ENCODE data around the gene IDI1.
"Not testable (repeated sequence)": the region's sequence is repeated elsewhere in the genome, so short reads cannot be mapped to it uniquely, and the experiment has no call there.

IDI1 gene

DNA sequence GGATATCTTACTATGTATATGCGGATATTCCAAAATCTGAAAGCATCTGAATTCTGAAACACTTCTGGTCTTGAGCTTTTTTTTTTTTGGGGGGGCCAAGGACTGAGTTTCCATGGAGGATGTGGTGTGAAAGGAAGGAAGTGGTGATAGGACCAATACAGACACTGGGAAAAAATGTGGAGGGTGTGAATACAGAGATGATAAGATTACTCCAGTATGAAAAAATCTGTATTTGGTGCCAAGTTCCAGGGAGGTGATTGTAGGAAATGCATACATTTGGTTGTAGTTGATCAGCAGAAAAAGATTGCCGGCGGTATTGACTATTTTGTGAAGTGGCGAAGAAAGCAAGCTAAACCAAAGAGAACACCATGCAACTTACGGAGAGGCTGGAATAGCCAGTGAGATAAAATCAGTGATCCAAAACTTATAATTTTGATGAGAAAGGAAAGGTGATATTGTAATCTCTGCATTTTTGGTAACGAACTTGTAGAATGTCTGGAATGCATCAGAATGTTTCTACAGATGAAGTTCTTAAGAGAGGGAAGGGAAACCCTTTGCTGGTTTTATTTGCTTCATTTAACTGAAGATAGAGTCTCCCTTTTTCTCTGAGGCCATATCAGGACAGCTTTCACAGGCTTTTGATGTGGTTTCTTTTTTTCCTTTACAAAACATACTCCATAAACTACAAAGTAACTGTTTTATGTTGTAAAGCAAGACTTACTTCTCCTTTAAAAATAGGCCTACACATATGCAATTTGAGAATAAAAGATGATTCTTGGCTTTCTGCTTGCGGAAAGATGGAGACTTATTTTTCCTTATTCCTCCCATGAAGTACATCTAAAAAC lies 13.2 kb upstream of the IDI1 start:
- no peak for DNase-seq

DNA sequence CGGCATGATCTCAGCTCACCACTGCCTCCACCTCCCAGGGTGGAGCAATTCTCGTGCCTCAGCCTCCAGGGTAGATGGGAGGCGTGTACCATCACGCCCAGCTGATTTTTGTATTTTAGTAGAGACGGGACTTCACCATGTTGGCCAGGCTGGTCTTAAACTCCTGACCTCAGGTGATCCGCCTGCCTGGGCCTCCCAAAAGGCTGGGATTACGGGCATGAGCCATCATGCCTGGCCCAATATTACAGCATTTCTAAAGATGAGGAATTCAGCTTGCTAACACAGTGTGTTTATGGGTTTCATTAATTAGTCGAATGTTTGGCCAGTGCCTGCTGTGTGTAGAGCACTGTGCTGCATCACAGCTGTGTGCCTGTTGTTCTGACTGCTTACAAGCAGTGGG lies 11.0 kb upstream of the IDI1 start:
- DNase-seq = no peak

DNA sequence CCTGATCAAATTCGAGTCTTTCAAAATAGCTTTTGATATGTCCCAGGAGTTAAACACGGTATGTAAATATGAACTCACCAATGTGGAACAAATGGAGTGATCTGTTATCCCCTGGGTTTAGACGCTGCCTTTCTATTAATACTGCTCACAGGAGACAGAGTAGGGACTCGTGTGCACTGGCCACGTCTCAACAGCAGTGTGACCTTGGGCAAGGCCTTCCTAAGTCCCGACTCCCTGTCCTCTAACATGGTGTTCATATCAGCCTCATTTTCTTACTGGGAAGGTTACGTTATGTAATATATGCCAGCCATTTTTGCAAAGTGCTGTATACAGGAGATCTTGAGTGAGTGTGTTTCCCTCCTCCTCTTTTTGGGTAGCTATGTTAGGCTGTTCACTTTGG lies 9.1 kb upstream of the IDI1 start:
- DNase-seq = no peak

DNA sequence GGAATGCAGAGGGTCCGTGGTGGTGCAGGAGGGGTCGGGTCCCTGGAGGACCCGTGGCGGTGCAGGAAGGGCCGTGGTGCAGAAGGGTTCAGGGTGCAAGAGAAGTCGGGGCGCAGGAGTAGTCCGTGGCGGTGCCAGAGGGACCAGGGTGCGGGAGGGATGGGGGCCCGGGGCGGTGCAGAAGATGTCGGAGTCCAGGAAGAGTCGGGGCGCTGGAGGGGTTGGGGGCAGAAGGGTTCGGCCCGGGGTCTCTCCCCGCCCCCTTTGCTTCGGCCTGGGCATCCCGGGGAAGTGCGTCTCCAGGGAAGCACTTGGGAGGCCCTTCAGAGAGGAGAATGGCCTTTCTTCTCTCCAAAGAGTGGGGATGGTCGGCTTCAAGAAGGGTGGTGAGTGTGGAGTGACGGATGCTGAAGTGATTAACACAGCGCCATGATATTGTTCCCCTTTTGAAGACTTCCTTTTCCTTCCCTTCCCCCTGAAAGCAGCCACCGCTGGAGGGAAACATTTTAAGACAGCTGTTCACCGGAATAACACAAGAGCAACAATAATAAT lies 8.3 kb upstream of the IDI1 start:
- DNase-seq = no peak

DNA sequence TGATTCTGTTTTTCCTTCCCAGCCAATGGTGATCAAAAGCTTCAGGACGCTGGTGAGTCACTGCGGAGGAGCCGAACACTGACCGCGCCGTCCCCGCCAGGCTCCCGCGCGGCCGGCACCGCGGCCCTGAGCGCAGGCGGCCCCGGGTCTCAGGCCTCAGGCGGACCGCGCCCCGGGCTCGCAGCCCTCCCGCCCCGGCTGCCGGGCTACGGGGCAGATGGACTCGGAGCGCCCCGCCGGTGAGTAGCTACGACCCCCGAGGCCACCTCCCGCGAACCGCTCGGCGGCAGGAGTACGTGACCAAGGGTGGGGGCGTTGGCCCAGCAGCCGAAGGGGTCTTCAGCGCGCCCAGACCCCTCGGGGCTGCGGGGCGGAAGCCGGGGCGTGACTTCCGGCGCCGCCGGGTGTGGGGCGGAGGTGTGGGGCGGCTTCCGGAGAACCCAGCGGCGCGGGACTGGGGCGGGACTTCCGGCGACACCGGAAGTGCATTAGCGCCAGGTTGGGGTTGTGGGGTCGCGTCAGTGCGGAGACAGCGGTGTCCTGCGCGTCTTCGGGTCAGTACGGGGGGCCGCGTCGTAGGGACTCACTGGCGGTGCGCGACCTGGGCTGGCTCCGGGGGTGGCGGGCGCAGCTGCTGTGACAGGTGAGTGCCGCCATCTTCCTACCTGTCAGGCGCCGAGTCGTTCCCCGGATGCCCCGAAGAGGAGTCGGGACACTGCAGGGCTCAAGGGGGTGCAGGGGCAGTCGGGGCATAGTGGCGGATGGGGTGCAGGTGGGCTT lies 7.6 kb upstream of the IDI1 start, which contains the start of gene WDR37:
WDR37 (plus strand) TSS at position 60 of the 780 bp plus-strand sequence. CDS start 15,771 bp downstream, outside the sequence.
- DNase-seq = peak; percentile 89

DNA sequence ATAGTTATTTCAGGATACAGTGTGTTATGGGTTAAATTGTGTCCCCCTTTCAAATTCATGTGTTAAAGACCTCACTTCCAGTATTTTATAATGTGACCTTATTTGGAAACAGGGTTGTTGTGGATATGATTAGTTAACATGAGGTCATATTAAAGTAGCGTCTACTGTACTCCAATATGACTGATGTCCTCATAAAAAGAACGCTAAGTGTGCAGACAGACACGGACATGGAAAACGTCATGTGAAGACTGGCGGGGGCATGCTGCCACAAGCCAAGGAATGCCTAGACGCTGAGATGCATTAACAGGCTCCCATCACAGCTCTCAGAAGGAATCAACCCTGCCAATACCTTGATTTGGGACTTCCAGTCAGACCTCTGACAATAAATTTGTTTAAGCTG lies 5.8 kb upstream of the IDI1 start:
- no peak for DNase-seq

DNA sequence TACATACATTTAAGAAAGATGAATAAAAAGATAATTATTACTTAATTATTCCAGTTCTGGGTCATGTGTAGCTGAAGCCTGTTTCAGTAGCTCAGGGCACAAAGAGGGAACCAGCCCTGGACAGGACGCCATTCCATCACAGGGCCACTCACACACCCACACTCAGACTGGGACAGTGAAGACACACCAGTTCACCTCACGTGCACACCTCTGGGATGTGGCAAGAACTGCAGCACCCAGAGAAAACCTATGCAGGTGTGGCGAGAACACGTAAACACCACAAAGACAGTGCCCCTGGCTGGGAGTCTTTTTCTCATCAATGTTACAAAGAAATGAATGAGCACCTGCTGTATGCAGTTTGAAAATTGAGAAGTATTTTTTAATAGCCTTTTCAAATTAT lies 1.6 kb upstream of the IDI1 start:
- peak; percentile 51 for DNase-seq

DNA sequence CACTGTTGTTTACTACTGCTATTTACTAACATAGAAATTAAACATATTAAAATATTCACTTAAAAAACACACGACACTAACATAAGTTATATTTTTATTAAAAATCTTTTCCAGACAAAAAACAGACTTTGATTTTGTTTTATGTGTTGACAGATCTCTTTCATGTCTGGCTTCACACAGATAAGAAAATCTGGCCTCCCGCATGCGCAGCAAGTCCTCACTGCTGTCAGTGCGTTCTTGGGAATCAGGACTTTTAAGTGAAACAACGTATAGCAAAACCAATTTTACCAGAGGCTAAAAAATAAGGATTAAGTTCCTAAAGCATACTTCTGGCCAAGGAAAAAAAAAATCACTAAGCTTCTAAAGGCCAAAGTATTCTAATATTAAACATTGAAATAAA lies 1.2 kb upstream of the IDI1 start:
- DNase-seq = no peak

DNA sequence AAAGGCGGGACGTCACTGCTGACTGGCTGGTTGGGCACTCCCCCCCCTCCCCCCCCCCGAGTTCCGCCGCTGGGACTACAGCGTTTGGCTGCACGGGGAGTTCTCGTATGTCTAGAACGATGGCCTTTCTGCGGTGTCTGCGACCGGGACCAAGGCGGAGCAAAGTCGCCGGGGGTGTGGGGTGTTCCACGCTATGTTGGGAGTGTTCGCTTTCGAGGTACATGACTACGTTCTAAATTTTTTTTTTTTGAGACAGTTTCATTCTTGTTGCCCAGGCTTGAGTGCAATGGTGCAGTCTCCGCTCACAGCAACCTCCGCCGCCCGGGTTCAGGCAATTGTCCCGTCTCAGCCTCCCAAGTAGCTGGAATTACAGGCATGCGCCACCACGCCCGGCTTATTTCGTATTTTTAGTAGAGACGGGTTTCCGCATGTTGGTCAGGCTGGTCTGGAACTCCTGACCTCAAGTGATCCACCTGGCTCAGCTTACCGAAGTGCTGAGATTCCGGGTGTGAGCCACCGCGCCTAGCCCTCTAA lies 573 bp upstream of the IDI1 start:
- no peak for DNase-seq

DNA sequence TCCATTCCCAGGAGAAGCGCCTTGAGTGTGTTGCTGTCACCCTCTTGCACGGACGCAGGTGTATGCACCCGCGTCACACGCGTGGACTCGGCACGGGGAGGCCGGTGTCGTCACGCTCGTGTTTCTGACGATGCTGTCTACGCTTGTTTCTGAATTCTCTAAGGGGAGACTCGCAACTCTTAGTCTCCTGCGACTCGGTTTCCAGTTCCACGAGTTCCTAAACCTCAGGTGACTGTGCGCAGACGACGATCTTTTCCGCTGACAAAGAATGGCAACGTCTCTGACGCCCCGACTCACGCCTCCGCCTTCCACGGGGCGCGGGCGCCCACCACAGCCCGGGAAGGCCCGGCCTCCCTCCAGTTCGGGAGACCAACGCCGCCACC lies 579 bp downstream of the IDI1 start:
- no peak for DNase-seq

DNA sequence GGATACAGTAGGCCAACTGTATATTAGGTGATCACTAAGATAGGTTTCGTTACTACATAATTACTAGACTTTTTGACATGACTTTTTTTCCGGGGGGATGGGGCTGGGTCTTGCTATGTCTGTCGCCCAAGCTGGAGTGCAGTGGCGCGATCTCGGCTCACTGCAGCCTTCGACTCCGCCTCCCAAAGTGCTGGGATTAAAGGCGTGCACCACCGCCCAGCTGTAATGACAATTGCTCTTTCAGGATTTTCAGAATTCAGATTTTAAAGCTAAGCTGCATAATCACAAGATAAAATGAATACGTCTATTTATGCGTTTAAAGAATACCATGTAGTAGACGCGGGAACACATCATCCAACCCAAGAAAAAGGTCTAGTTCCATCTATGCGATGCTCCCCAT lies 982 bp downstream of the IDI1 start:
- DNase-seq = no peak

DNA sequence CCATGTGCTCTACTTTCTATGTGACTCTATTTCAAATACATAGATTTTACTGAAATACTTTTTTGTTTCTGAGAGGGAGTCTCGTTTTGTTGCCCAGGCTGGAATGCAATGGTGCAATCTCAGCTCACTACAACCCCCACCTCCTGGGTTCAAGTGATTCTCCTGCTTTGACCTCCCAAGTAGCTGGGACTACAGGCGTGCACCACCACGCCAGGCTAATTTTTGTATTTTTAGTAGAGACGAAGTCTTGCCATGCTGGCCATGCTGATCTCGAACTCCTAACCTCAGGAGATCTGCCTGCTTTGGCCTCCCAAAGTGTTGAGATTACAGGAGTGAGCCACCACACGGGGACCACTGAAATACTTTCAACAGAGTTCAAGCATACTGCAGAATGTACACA lies 3.5 kb downstream of the IDI1 start:
- DNase-seq = no peak

DNA sequence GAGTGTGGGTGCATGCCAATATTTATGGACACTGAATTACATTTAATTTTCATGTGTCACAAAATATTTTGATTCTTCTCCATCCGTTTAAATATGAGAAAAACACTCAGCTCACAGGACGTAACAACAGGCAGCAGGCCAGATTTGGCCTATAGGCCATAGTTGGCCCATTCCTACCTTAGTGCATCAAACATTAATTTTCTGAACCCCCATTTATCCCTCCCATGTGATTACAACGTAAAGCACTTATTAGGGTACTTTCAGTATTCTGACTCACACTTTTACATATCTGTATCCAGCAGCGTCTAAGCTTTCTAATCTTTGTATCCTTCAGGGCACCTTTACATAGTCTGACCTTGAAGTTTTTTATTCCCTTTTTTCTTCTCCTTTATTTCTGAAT lies 4.0 kb downstream of the IDI1 start:
- no peak for DNase-seq

DNA sequence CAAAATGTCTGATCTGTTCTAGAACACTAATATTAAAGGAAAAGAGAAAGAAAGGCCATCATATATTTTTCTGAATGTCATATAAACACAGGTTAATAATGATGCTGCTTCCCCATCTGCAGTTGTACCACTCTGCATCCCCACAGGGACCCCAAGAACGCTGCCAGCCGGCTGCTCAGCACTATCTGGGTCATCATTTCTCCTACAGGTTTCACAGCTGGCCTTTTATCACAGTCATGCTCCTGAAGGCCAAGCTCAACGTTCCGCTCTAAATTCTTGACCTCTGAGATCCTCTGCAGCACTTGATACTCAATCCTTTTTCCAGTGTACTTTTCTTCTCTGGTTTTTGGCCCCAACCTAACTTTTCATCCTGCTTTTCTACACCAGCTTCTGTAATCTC lies 4.8 kb downstream of the IDI1 start:
- no peak for DNase-seq

DNA sequence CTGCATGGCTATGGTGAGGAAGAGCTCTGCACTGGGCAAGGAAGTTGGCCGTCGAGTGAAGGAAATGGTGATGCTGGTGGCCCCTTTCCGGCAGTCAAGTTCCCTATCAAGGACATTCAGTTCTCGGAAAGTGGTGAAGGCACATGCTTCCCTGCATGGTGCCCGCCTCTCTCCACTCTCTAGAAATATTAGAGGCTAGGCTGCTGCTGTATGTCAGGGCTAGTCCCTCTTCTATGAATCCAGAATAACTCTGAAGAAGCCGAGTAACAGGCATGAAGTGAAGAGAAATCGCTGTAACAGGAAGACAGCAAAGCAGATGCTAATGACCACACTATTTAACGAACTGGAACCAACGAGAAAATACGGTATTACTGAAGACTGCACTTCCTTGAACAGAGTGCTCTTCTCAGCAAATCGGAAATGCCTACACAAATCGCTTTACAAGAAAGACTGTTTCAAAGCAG lies 5.4 kb downstream of the IDI1 start:
- no peak for DNase-seq

DNA sequence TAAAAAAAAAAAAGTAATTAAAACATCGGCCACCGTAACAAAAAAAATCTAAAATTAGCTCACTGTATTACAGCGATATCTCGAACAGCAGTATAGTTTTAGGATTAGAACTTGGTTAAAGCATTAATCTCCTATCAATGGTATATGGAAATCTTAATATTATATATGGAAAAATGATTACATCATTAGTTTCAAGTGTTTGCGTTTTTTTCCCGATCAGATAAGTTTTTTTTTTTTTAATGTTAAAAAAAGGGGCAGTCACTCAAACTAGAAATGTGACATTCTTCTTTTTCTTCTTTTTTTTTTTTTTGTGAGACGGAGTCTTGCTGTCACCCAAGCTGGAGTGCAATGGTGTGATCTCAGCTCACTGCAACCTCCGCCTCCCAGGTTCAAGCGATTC lies 7.4 kb downstream of the IDI1 start:
- DNase-seq = no peak

DNA sequence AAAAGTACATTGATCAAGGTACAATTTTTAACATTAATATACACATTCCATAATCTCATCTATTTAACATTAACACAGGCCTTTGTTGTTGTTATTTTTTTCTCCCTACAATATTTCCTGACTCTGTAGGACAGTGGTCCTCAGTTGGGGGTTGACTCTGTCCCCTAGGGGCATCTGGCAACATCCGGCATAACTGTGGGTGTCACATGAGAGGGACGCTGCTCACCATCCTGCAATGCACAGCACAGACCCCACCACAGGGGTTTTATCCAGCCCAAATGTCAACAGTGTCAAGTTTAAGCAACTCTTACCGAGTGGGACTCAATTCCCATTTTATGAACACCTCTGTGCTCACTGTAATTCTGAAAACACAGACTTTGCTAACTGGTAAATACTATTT lies 8.8 kb downstream of the IDI1 start:
- no peak for DNase-seq

DNA sequence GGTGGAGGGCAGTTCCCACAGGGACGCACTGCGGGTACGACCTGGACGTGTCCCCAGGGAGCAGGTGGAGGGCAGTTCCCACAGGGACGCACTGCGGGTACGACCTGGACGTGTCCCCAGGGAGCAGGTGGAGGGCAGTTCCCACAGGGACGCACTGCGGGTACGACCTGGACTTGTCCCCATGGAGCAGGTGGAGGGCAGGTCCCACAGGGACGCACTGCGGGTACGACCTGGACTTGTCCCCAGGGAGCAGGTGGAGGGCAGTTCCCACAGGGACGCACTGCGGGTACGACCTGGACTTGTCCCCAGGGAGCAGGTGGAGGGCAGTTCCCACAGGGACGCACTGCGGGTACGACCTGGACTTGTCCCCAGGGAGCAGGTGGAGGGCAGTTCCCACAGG lies 10.2 kb downstream of the IDI1 start:
- DNase-seq = not testable (repeated sequence)

DNA sequence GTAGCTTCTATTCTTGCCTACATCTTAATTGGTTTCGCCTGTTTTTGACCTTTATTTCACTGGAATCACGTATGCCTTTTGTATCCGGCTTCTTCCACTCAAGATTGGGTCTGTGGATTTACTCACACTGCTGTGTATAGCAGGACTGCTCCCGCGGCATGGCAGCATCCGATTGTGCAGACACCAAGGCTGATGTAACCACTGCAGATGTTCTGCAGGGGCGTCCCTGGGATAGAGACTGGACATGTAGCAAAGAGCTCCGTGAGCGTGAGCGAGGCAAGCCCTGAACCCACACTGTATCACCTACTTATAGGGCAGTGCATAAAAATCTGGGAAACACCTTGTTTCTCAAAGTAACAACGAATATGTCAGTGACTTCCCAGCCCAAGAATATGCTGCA lies 11.8 kb downstream of the IDI1 start:
- no peak for DNase-seq

DNA sequence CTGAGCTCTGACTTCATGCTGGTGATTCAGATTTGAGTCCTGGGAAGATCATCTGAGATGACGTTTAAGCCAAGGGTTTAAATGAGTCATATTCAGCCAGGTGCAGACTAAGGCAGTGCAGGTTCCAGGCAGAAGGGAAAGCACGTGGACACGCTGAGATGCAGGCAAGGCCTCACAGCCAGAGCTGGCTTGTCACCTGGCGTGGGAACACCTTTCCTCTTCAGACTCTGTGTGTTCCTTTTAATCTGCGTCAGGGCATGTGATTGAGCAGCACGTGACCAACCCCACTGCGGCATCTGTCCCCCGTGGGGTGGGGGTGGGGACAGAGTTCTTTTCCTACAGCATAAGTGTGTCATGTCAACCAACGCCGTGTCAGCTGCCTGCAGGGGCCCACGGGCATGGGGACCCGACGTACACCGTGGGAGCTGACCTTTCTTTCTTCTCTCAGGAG lies 12.6 kb downstream of the IDI1 start:
- DNase-seq = peak; percentile 40

DNA sequence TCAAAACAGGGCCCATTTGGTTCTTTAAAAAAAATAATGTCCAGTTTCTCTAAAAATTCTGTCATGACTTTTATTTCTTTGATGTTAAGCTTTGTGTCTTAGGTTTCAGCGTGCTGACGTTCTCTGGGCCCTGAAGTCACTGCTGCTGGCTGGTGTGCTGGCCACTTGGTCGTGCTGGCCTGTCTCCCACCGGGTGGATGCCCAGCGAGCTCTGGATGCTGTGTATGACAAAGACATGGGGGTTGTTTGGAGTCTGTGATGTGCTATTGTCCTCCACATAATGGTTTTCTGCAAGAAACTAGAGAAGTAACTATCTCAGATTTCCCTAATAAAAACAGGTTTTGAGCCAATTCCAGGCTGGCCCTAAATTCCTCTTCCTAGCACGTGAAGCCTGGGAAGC lies 13.7 kb downstream of the IDI1 start:
- no peak for DNase-seq

DNA sequence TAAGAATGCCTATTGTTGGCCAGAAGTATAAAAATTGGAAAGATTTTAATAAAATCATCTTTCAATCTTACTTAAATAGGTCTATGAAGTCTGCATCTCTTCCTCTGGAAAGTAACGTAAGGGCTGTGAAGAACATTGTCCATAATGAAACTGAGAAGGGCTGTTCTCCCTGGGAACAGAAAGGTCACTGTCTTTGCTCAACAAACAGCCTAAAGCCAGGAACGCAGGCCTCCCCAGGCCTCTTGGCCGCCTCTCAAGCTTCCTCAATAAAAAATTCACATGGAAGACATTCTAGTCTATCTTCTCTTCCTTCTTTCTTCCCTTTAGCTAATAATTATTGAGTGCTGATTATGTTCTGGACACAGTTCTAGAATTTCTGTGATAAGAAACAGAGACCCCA lies 14.2 kb downstream of the IDI1 start:
- no peak for DNase-seq

DNA sequence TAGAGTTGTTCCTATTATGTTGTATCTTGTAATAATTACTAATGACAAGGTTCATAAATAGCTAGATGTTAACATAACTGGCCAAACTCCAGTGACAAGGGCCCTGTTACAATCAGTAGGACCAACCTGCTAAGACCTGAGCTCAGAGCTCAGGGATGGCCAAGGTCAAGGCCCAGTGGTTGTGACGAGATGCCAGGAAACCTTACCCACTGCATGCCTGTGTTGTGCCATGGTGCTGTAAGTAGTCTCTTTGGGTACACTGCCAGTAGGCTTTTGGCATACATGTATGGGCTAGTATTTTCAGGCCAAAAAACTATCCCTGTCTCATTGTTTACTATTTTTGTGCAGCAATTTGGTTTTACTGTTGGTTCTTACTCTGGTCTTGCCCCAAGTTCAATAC lies 15.3 kb downstream of the IDI1 start:
- no peak for DNase-seq

DNA sequence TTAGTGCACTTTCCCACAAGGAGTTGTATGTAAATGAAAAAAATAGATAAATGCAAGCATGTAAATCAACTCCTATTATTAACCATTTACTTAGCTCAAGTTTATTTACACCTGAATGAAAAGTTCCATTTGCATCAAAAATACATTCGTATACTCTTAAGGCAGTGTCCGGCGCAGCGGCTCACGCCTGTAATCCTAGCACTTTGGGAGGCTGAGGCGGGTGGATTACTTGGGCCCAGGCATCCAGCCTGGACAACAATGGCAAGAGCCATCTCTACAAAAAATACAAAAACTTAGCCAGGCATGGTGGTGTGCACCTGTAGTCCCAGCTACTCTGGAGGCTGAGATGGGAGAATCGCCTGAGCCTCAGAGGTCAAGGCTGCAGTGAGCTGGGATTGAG lies 19.1 kb downstream of the IDI1 start:
- DNase-seq = no peak
